HepG2 (cell line): ENCODE results near the gene YIPF3. TPM values are rescaled to one million over a fixed set of nuclear protein-coding genes. Genes with fewer than 3 reads are reported as not detected.
A peak's percentile ranks its signal among the peaks of the same experiment; 100 is the strongest.

Experiments
- ARID2 ChIP-seq: sonication (generic); formaldehyde crosslinking; IDR thresholded peaks from 2 replicates; pipeline ENCODE4 v1.8.1; 2022; ENCODE audit warnings: mild to moderate bottlenecking, missing genetic modification reagents, borderline replicate concordance
- ATF7 ChIP-seq, 2 experiments: fragments of 450-650 bp in 1 of 2; sonication (generic) in 1 of 2; formaldehyde crosslinking in 1 of 2; IDR thresholded peaks; 2 replicates each; pipeline versions ENCODE4 v1.4.0 to v1.6.1; 2016 to 2020; ENCODE audit warnings: antibody characterized with exemption in 1 of 2, mild to moderate bottlenecking in 1 of 2, missing genetic modification reagents in 1 of 2
- HNRNPL ChIP-seq: fragments of 200-400 bp; formaldehyde crosslinking; IDR thresholded peaks from 2 replicates; pipeline ENCODE4 v1.6.1; 2017; ENCODE audit warnings: mild to moderate bottlenecking, low read depth, low read length
- HNRNPUL1 ChIP-seq: fragments of 200-400 bp; formaldehyde crosslinking; IDR thresholded peaks from 2 replicates; pipeline ENCODE4 v1.6.1; 2017; ENCODE audit warnings: low read depth, mild to moderate bottlenecking, low read length, moderate library complexity
- MED8 ChIP-seq: sonication (generic); formaldehyde crosslinking; IDR thresholded peaks from 2 replicates; pipeline ENCODE4 v1.8.1; 2023; ENCODE audit warnings: mild to moderate bottlenecking, missing genetic modification reagents; ENCODE audit not compliant: insufficient replicate concordance
- MTA1 ChIP-seq: sonication (generic); formaldehyde crosslinking; IDR thresholded peaks from 2 replicates; pipeline ENCODE4 v1.4.0; 2020; ENCODE audit warnings: missing genetic modification reagents, mild to moderate bottlenecking, borderline replicate concordance
- NRL ChIP-seq: sonication (generic); formaldehyde crosslinking; IDR thresholded peaks from 2 replicates; pipeline ENCODE4 v1.5.0; 2020; ENCODE audit warnings: missing genetic modification reagents, mild to moderate bottlenecking, moderate library complexity, borderline replicate concordance
- RORA ChIP-seq: sonication (generic); formaldehyde crosslinking; IDR thresholded peaks from 2 replicates; pipeline ENCODE4 v1.5.0; 2020; ENCODE audit warnings: mild to moderate bottlenecking, missing genetic modification reagents, moderate library complexity
- SMC3 ChIP-seq: IDR thresholded peaks from 2 replicates; pipeline ENCODE4 v1.6.1; 2011; ENCODE audit warnings: low read length, improper control_type of control experiment
- ZNF326 ChIP-seq: sonication (generic); formaldehyde crosslinking; IDR thresholded peaks from 2 replicates; pipeline ENCODE4 v1.4.0; 2020; ENCODE audit warnings: missing genetic modification reagents, borderline replicate concordance
- ZNF354B ChIP-seq: sonication (generic); formaldehyde crosslinking; IDR thresholded peaks from 2 replicates; pipeline ENCODE4 v1.8.0; 2022; ENCODE audit warnings: mild to moderate bottlenecking, missing genetic modification reagents
- polyA plus RNA-seq, 8 experiments: library from polyadenylated mRNA; depleted of rRNA in 3 of 8; stranded (reverse) in 7 of 8; unstranded in 1 of 8; fragments of >200 nt; fragmentation: Illumina TruSeq in 4 of 8; extraction: Trizol in 4 of 8; gene quantifications; 2 replicates each; pipeline versions ENCODE4 v1.2.1 to v1.2.3, GENCODE V29; 2011 to 2016; ENCODE audit warnings: low read depth in 4 of 8, missing spikeins in 1 of 8, mixed read lengths in 1 of 8; ENCODE audit not compliant: insufficient read depth in 1 of 8
- total RNA-seq, 5 experiments: library from RNA; depleted of rRNA; stranded (reverse); fragments of >200 nt; fragmentation: Illumina TruSeq; extraction: Trizol; gene quantifications; 2 replicates each; pipeline ENCODE4 v1.2.3, GENCODE V29; 2016; ENCODE audit warnings: low read depth in 1 of 5
- TF ChIP-seq, protein P1 (sequence below): sonication (generic); formaldehyde crosslinking; IDR thresholded peaks from 2 replicates; pipeline ENCODE4 v1.4.0; 2020; ENCODE audit warnings: missing genetic modification reagents
- TF ChIP-seq, protein P2 (sequence below): sonication (generic); formaldehyde crosslinking; IDR thresholded peaks from 2 replicates; pipeline ENCODE4 v1.4.0; 2020; ENCODE audit warnings: mild to moderate bottlenecking, missing genetic modification reagents
- TF ChIP-seq, protein P3 (sequence below): sonication (generic); formaldehyde crosslinking; IDR thresholded peaks from 2 replicates; pipeline ENCODE4 v1.5.0; 2020; ENCODE audit warnings: missing genetic modification reagents

YIPF3 gene
- total and polyA plus RNA-seq, 2 of the 13 experiments (the other 11 are each of a cell fraction or from before 2014, with no cell fraction given): 107 to 206 TPM

DNA sequence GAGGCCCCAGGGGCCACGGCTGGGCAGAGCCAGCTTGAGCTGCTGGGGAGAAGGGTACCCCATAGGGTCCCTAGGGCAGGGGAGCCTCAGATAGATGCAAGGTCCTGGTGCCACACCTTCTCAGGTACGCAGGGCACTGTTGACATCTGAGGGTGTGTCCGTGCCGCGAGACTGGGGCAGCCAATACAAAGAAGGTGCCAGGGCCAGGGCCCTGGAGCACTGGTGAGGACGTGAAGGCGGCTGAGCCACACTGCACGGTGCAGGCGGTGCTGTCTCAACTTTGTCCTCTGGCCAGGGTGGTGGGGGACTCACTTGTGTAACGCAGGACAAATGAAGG lies 5.9 kb downstream of the YIPF3 start (continued):
- TF ChIP-seq, protein P1, sequence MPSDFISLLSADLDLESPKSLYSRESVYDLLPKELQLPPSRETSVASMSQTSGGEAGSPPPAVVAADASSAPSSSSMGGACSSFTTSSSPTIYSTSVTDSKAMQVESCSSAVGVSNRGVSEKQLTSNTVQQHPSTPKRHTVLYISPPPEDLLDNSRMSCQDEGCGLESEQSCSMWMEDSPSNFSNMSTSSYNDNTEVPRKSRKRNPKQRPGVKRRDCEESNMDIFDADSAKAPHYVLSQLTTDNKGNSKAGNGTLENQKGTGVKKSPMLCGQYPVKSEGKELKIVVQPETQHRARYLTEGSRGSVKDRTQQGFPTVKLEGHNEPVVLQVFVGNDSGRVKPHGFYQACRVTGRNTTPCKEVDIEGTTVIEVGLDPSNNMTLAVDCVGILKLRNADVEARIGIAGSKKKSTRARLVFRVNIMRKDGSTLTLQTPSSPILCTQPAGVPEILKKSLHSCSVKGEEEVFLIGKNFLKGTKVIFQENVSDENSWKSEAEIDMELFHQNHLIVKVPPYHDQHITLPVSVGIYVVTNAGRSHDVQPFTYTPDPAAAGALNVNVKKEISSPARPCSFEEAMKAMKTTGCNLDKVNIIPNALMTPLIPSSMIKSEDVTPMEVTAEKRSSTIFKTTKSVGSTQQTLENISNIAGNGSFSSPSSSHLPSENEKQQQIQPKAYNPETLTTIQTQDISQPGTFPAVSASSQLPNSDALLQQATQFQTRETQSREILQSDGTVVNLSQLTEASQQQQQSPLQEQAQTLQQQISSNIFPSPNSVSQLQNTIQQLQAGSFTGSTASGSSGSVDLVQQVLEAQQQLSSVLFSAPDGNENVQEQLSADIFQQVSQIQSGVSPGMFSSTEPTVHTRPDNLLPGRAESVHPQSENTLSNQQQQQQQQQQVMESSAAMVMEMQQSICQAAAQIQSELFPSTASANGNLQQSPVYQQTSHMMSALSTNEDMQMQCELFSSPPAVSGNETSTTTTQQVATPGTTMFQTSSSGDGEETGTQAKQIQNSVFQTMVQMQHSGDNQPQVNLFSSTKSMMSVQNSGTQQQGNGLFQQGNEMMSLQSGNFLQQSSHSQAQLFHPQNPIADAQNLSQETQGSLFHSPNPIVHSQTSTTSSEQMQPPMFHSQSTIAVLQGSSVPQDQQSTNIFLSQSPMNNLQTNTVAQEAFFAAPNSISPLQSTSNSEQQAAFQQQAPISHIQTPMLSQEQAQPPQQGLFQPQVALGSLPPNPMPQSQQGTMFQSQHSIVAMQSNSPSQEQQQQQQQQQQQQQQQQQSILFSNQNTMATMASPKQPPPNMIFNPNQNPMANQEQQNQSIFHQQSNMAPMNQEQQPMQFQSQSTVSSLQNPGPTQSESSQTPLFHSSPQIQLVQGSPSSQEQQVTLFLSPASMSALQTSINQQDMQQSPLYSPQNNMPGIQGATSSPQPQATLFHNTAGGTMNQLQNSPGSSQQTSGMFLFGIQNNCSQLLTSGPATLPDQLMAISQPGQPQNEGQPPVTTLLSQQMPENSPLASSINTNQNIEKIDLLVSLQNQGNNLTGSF: 0 out of 2 replicates have a peak, but pooled peaks have one; percentile 2
- no peak for TF ChIP-seq RORA (CRISPR knock-in tag)
- TF ChIP-seq HNRNPL: 0 out of 2 replicates have a peak, but pooled peaks have one; percentile 28
- TF ChIP-seq ARID2 (CRISPR knock-in tag): no peak
- TF ChIP-seq ATF7 (IDR thresholded peaks at IDR 0.05): no peak
- no peak for TF ChIP-seq ATF7 (CRISPR knock-in tag; IDR thresholded peaks at IDR 0.05)
- no peak for TF ChIP-seq ZNF354B (CRISPR knock-in tag)
- TF ChIP-seq SMC3: no peak
- TF ChIP-seq MED8 (CRISPR knock-in tag): peak; percentile 13
- peak; percentile 43; the same call in 1 of the 2 replicates for TF ChIP-seq NRL (CRISPR knock-in tag)
- 0 out of 2 replicates have a peak, but pooled peaks have one; percentile 1 for TF ChIP-seq MTA1
- TF ChIP-seq, protein P2, sequence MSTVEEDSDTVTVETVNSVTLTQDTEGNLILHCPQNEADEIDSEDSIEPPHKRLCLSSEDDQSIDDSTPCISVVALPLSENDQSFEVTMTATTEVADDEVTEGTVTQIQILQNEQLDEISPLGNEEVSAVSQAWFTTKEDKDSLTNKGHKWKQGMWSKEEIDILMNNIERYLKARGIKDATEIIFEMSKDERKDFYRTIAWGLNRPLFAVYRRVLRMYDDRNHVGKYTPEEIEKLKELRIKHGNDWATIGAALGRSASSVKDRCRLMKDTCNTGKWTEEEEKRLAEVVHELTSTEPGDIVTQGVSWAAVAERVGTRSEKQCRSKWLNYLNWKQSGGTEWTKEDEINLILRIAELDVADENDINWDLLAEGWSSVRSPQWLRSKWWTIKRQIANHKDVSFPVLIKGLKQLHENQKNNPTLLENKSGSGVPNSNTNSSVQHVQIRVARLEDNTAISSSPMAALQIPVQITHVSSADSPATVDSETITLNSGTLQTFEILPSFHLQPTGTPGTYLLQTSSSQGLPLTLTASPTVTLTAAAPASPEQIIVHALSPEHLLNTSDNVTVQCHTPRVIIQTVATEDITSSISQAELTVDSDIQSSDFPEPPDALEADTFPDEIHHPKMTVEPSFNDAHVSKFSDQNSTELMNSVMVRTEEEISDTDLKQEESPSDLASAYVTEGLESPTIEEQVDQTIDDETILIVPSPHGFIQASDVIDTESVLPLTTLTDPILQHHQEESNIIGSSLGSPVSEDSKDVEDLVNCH (CRISPR knock-in tag): no peak
- TF ChIP-seq, protein P3, sequence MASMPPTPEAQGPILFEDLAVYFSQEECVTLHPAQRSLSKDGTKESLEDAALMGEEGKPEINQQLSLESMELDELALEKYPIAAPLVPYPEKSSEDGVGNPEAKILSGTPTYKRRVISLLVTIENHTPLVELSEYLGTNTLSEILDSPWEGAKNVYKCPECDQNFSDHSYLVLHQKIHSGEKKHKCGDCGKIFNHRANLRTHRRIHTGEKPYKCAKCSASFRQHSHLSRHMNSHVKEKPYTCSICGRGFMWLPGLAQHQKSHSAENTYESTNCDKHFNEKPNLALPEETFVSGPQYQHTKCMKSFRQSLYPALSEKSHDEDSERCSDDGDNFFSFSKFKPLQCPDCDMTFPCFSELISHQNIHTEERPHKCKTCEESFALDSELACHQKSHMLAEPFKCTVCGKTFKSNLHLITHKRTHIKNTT: no peak
- TF ChIP-seq HNRNPUL1: no peak
- no peak for TF ChIP-seq ZNF326 (CRISPR knock-in tag)
